HG02678 (cell line): Measurements from ENCODE around the gene CFAP20DC.

Experiments used
- ATAC-seq: cut with Tn5 transposase; IDR thresholded peaks from one replicate; pipeline ENCODE4 v1.9.1; 2021; ENCODE audit warnings: mild to moderate bottlenecking, moderate library complexity; ENCODE audit not compliant: unreplicated experiment

The CFAP20DC gene

DNA sequence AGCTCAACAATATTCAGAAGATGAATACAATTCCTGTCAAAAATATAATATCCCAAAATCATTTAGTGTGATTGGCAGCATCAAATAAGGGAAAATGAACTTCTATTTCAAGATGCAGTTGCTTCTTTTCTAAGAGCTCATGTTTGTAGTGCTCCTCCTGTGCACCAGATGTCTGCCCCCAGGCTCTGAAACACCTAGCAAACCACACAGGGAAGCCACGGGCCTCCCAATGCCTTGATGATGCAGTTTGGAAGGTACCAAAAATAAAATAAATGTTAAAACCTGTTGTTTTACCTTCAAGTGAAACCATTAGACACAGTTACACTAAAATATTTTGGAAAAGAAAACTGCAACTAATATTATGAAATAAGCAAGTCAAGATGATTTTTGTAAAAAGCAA, 22.2 kb downstream of the CFAP20DC start:
- no peak for ATAC-seq

DNA sequence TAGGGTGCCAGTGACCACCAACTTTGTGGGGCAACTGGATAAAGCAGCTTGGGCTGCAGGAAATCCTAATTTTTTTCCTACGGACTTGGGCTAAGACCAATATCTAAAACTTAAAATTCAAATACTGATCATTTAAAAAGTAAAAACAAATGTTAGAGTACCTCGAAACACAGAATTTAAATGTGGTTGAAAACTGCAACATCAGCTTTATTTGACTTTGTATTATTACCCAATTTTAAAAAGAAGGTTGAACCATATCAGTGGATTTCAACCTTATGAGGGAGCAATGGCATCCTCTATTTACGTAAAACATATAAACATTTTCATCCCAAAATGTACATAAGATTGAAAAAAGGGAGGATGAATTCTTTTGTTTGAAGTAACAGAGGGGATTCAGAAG, 26.2 kb downstream of the CFAP20DC start:
- ATAC-seq = no peak

DNA sequence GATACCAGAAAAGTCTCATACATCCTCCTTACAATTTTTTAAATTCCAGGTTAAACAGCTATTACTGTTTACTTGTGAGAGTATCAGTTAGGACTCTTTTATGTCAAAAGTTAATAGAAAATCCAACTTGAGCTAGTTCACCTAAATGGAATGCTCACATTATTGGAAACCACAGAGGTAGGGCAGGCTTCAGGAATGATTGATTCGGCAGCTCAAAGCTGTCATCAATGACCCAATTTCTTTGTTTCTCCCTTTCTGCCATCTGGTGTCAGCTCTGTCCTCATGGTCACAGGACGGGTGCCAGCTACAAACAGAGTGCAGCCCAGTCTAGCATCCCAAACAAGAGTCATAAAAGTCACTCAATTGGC, 32.2 kb downstream of the CFAP20DC start:
- no peak for ATAC-seq

DNA sequence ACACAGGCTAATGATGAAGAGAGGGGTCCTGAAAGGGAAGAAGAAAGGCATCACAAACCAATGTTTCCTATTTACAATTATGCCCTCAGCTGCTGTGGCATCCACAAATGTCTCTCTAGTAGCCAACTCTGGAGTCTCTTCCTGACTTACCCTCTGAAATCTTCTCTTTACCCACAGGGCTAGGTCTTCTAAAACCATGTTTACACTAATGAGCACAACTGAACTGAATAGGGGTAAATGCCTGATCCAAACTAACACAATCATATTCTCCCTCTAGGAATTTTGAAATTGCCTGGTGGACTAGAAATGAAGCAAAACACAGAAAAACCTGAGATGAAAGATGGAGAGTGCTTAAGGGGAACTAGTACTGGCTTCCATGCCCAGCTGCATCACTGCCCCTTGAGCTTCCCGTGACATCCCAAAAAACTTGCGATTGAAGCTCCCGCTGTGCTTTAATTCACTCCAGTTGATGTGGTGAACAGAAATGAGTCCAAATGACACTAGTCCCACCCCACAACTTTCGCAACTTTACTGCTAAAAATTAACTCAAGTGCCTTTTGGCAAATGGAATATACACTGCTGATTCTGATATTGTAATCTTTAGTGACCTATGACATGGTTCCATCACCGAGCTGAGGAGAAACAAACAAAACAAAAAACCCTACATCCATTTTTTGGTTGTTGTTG, 32.8 kb downstream of the CFAP20DC start:
- no peak for ATAC-seq

DNA sequence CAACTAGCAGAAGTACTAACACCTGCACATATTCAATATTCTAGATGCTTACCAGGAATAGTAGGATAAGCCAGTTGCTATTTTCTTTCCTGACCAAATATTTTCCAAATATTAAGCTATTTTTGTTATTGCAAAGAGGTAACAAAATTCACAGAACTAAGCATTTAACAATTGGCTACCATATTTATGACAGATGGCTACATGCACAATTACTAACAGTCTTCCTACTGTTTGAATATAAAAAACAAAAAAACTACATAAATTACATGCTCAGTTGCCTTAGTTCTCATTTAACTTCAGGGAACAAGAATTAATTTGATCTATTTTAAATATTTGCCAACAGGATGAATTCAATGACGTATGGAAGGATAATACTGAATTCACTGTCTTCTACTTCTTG, 36.2 kb downstream of the CFAP20DC start:
- ATAC-seq = no peak

DNA sequence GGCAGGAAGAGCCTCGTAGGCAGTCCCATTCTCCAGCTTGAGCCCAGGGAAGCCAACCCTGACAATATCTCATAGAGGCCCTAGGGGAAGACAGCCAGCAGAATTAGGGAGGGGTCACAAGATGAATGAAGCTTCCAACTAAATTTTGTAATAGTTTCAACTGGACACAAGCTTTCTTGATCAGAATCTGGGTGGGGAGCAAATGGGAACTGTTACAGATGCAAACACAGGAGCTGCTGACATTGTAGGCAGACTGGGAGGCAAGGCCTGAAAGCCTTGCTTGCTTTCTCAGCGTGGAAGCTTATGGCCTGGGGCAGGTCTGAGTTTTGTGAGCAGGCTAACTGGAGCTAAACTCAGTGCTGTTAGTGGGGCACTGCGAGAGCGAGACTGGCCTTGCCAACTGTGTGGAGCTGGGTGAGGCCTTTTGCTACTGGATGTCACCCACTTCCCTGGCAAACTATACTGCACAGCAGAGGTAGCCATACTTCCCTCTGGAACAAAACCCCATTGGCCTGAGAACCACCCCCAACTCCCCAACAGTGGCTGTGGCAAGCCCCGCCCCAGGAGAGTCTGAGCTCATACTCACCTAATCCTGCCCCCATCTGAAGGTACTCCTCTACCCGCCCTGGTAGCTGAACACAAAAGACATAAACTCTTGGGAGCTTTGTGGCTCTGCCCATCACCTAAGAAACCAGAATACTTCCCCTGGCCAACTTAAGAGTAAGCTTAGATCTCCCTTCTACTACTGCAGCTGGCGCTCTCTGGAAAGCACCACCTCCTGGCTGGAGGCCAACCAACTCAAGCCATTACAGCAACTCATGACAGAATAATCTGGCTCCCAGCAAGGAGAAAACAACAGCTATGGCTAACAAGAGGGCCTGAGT, 42.9 kb downstream of the CFAP20DC start:
- no peak for ATAC-seq

DNA sequence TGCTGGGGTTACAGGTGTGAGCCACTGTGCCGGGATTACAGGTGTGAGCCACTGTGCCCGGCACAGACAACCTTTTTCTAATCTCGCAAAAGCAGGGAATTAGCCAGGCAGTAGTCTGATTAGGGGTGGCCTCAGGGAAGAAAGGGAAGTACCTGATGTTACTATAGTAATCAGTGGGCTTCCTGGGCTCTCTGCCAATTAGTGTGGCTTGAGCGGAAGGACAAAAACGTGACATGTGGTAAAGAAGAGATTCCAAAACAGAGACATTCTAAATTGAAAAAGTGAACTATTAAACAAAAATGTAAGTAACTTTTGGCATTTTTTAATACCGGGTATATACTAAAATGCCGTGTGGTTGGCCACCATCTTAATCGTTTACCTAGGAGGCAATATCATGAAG, 48.1 kb downstream of the CFAP20DC start:
- no peak for ATAC-seq

DNA sequence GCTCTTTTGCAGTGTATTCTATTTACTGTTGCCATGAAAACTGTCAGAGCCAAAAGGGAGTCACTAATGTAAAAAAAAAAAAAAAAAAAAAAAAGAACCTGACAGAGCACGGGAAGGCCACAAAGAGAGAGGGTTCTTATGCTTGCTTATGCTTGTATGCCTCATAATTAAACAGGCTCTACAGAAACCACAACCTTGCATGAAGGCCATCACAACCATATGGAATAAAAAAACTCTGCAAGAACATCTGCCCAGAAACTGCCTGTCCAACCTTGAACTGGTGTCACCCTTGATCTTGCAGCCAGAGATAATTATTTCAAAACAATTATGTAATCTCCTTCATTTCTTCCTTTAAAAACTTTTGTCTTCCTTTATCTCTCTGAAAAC, 50.1 kb downstream of the CFAP20DC start:
- no peak for ATAC-seq

DNA sequence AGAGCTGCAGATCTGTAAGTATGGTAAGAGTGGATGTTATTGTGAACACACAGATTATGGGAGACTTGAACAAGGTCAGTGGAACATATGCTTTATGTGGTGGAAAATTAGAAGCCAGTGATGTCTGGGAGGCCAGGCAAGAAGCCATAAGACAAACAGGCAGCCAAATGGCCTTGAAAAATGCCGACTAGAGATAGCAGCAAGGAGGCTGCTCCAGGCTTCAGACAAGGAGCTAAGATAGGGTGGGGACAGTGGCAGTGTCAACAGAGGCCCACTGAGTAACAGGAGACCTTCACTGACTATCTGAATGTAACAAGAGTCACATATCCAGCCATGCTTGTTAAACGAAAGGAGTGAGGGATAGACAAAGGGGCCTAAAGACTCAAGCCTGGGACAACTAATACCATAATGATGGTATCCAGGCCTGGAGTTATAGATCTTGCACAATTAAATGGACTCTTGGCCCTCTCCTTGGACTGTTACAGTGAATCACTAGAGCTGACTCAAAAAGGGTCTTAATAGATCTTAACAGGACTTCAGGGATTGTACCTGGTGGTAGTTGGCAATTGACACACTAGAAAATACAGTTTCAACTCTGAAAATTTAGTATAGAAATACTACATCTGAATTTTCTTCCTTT, 50.6 kb downstream of the CFAP20DC start:
- no peak for ATAC-seq

DNA sequence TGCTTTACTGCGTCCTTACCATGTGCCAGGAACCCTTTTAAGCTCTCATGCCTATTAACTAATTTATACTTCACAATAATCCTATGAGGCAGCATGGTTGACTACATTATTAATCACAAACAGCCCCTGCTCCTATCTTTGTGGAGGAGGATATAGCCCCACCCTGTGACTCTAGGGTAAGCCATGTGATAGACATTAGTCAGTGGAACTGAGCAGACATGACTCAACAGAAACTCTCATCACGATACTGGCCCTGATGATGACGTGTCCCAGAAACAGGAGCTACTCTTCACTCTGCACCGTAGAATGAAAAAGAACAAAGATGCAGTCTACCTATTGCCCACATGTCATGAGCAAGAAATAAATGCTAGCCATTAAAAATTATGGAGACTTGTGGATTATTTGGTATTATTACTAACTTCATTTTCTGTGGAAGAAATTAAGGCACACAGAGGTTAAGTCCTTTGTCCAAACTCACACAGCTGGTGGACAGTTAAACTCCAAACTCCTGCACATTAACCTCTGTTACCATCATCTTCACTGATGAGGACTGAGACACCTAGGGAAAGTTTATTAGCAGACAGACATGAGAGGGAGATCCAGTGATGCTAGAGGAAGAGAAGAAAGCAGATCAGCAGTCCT, 51.2 kb downstream of the CFAP20DC start:
- ATAC-seq = no peak

DNA sequence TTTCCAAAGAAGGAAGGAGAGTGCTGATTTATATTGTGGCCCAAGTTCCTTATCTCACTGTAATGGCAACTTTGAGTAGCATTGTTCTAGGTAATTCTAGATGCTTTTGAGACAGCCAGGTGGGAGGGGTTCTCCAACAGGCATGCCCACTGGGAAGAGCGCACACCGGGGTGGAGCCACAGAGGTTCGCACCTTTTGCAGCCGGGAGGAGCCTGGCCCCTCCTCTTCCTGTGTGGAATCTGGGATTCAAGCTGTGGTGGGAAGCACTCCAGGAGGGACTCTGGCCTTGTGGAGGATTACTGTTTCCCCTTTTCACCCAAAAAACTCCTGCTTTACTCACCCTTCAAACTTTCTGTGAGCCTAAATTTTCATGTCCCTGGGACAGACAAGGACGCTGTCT, 53.1 kb downstream of the CFAP20DC start:
- no peak for ATAC-seq

DNA sequence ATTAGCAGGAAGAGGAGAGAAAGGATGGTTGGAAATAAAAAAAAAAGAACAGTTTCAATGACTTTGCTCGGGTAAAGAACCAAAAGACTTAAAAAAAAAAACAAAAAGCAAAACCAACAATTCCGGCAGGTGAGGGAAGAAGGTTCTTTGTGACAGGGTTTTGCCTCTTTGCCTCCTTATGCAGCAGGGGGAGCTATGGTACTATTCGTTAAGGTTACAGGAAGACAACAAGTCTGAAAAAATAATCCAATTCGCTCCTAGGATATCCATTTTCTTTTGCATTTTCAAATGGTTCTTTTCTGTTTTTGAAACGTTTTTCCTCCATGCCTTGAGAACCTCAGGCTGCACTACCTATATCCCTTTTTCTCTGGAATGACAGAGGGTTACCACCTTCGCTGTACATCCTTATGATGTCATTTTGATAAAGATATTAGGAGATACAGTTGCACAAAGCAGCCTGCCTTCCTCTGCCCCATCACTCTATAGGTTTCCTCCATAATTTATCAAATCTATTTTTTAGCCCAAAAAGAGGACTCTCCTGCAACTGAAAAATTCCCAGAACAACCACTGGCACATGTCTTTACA, 55.0 kb downstream of the CFAP20DC start:
- ATAC-seq = no peak

DNA sequence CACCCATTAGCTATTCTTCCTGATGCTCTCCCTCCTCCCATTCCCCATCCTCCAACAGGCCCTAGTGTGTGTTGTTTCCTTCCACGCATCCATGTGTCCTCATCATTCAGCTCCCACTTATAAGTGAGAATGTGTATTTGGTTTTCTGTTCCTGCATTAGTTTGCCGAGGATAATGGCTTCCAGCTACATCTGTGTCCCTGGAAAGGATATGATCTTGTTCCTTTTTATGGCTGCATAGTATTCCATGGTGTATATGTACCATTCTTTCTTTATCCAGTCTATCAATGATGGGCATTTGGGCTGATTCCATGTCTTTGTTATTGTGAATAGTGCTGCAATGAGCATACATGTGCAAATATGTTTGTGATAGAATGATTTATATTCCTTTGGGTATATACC, 56.3 kb downstream of the CFAP20DC start:
- ATAC-seq = no peak

DNA sequence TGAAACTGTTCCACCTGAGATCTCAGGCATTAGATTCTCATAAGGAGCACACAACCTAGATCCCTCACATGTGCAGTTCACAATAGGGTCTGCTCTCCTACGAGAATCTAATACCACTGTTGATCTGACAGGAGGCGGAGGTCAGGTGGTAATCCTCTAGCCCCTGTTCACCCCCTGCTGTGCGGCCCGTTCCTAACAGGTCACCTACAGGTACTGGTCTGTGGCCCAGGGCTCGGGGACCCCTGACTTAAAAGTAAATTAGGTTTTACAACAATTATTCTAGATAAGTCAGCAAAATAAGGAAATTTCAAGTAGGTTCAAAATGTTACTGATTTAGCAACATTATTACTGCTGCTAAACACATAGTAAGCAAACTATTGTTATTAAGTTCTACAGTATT, 58.2 kb downstream of the CFAP20DC start:
- ATAC-seq = no peak

DNA sequence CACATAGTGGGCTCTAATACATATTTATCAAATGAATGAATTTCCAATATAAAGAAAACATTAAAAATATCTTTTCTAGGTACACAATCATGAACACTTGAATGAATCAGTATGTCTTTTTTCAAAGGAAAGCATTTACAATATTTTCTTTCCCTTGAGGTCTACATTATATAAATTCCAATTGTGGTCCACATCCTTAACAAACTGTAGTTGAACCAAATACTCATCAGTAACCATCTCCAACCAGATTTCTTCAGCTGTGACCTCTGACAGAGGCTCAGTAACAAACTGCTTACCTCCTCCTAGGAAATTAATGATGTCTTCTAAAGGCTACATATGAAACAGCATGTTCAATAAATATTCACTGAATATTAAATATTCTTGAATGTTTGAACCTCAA, 58.8 kb downstream of the CFAP20DC start:
- no peak for ATAC-seq

DNA sequence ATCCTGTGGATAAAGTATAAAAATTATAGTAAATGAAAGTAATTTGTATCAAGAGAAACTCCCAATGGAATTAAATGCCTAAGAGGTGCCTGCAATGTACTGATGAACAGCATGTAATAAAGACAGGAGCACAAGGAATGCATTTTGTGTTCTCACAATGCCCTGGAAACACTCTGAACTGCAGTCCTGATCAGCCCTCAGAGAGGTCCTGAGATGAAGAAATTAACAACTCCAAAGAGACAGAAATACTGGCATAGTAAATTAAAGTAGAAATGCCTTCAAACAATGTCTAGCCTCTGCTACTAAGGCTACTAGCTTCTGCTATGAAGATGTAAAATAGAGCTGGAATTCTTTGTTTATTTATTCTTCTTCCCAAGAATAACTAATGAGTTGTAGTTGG, 59.9 kb downstream of the CFAP20DC start:
- ATAC-seq = no peak

DNA sequence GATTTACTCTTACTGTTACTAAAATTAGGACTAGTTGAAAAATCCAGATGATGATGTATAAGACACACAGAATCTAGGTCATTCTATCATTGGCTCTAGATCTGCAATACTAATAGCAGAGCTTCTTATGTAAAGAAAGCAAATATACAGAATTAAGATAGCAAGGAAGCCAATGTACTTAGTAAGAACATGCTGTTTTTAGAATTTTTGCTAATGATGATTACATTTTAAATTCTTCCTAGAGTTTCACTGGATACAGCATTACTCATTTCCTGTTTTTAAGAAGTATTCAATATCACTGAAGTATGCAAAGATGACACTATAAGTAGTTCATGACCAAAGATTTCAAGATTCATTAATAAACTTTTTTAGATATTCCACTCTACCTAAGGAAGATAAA, 60.7 kb downstream of the CFAP20DC start:
- no peak for ATAC-seq

DNA sequence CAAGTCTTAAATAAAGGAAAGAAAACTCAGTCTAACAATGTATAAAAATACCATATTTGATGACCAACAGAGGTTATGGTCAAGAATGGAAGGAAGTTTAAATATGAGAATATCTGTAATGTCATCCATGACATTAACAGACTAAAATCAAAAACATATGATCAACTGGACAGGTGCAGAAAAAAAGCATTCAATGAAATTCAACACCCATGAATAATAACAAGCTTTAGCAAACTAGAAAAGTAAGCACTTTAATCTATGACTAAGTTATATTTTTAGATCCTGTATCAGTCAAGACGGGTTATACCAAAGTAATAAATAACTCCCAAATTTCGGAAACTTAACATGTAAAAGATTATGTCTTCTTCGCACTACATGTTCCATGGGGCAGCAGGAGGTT, 61.8 kb downstream of the CFAP20DC start:
- no peak for ATAC-seq

DNA sequence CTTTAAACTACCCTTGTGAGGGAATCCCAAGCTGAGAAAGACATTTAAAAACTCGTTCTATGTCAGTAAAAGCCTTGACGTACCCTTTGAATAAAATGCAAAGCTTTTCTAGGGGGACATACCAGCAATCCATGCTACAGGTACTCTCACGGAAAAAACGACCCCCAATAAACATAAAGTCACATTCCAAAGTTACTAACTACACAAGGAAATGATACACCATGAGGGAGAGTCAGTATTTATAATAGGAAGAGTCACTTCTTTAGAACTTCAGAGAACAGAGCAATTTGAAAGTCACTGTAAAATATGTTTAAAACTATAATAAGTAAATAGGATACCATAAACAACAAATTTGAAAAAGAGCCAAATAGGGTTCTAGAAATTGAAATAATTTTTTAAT, 63.2 kb downstream of the CFAP20DC start:
- no peak for ATAC-seq

DNA sequence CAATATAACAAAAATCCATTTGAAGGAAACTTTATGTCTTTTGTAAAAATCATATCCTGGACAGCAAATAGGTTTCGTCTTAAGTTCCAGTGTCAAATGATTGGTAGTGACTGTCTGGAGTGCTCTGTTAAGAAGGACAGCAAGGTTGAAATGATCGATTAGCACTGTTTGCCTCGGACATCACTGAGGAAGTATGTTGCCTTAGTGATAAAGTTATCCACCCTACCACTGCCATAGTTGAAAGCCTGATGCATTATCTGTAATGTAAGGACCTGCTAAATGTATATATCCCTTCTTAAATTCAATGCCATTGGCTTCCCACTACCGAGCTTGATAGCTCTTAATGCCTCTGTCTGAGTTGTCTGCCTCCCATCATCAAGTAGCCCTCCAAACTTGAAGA, 70.0 kb downstream of the CFAP20DC start:
- ATAC-seq = no peak

DNA sequence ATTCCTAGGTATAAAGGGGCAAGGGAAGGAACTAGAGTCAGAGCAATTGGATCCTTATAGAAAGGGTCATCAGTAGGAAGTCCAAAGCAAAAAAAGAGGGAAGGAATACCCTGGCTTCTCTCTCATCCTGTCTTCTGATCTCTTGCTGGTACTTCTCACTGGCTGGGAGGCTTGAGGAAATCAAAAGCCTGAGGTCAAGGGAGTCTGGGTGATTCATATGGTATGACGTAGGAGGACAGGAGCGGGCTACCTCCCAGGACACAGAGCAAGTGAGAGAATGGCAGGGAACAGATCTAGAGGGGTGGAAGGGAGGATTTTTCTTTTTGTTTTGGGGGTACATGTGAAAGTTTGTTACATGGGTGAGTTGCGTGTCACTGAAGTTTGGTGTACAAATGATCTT, 76.0 kb downstream of the CFAP20DC start:
- no peak for ATAC-seq
